ENCODE measurements around the gene PPP4R1. TPM values are rescaled to one million over a fixed set of nuclear protein-coding genes. Genes with fewer than 3 reads are reported as not detected.

The PPP4R1 gene
- total RNA-seq, 2 experiments from 2014 or later = 35.7 to 40.2 TPM

DNA sequence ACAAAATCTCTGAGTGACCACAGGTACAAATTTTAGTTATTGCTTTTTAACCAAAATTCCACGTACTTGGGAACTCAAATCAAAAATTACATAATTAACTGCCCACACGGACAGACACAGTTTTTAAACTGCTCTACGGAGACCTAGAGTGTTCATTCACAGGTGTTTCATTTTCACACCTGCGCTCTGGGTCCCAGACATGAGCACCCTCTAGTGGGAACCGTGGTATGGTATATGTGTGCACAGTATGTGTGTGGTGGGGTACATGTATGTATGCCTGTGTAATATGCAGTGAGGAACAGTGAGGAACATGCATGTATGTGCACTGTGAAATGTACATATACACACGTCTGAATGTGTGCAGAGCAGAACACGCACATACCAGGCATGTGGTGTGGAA, 65.0 kb downstream of the PPP4R1 start:
- no peaks in the 10 kb centered on the region for H3K27me3 ChIP-seq (ENCODE audit: control insufficient read depth in 1 of 2, insufficient read depth in 2 of 2, low read length in 2 of 2)
- ATAC-seq (ENCODE audit: poor library complexity) (no peak), DNase-seq (no peak)
- Mint-ChIP-seq H3K4me3 (no peak overlapping the region), H3K4me1 (ENCODE audit: low read depth) (no peaks in the 10 kb centered on the region), H3K27ac (no peak overlapping the region), H3K36me3 (ENCODE audit: low read depth) (peaks cover 83% of the 10 kb centered on the region), H3K27me3 (no peaks in the 10 kb centered on the region), H3K9me3 (no peaks in the 10 kb centered on the region)
- CTCF ChIA-PET = no interaction called here
- peaks cover 0 to 4% of the 10 kb centered on the region in 2 experiments for H3K9me3 ChIP-seq (ENCODE audit: control insufficient read depth in 1 of 2, insufficient read depth in 1 of 2, low read length in 2 of 2)
- intact Hi-C loops (cut with DNase I, micrococcal nuclease) = no loop called here
- peaks cover 76% of the 10 kb centered on the region for H3K36me3 ChIP-seq (ENCODE audit: insufficient read depth, low read length)
- no peak overlapping the region for H3K27ac ChIP-seq (ENCODE audit: low read depth in 1 of 2, low read length in 2 of 2)
- POLR2A ChIA-PET = no interaction called here
- TF ChIP-seq, protein P1, sequence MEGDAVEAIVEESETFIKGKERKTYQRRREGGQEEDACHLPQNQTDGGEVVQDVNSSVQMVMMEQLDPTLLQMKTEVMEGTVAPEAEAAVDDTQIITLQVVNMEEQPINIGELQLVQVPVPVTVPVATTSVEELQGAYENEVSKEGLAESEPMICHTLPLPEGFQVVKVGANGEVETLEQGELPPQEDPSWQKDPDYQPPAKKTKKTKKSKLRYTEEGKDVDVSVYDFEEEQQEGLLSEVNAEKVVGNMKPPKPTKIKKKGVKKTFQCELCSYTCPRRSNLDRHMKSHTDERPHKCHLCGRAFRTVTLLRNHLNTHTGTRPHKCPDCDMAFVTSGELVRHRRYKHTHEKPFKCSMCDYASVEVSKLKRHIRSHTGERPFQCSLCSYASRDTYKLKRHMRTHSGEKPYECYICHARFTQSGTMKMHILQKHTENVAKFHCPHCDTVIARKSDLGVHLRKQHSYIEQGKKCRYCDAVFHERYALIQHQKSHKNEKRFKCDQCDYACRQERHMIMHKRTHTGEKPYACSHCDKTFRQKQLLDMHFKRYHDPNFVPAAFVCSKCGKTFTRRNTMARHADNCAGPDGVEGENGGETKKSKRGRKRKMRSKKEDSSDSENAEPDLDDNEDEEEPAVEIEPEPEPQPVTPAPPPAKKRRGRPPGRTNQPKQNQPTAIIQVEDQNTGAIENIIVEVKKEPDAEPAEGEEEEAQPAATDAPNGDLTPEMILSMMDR (IDR thresholded peaks at IDR 0.05) = no peak
- no peaks in the 10 kb centered on the region for H3K4me1 ChIP-seq (ENCODE audit: insufficient read depth, low read length)
- H3K4me3 ChIP-seq (ENCODE audit: low read length) = no peak overlapping the region

DNA sequence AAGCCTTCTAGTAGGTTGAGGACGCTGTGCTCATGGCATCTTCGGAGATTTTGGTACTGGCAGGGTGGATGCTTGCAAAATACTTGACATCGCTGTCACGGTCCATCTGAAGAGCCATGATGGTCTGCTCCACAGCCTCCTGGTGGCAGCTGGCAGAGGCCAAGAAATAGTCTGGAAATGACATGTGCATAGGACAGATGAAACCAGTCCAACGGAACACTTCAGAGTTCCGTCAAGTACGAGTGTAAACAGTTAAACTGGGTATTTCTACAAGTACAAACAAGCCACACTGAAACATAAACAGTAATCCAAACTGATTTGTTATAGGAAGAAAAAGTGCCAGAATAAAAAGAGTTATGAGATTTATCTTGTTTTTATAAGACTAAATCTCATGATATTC, 66.6 kb downstream of the PPP4R1 start:
- POLR2A ChIA-PET = no interaction called here

DNA sequence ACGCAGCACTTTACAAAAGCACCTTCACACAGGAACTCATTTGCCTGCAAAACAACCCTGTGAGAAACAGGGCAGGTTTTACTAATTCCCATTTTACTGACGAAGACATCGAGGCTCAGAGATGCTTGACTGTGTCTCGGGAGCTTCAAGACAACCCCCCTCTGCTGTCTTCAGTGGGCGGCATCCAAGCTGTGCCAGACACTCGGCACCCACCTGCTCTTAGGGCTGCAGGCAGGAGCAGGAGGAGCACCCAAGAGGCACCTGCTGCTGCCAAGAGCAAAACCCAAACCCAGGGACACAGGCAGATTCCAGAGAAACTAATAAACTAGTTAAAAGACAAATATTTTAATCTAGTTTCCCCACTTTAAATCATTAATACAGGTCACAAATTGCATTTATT, 67.9 kb downstream of the PPP4R1 start:
- no peaks in the 10 kb centered on the region for H3K9me3 Mint-ChIP-seq
- no peak for DNase-seq
- ChIA-PET CTCF (no interaction called here), POLR2A (no interaction called here)
- TF ChIP-seq, protein P1 (IDR thresholded peaks at IDR 0.05) = no peak
- H3K4me1 ChIP-seq (ENCODE audit: insufficient read depth, low read length) = no peaks in the 10 kb centered on the region
- no peak overlapping the region for H3K4me3 Mint-ChIP-seq
- no peaks in the 10 kb centered on the region for H3K27me3 Mint-ChIP-seq
- H3K27me3 ChIP-seq (ENCODE audit: control insufficient read depth in 1 of 2, insufficient read depth in 2 of 2, low read length in 2 of 2) = no peaks in the 10 kb centered on the region
- H3K4me1 Mint-ChIP-seq (ENCODE audit: low read depth) = no peaks in the 10 kb centered on the region
- H3K27ac Mint-ChIP-seq = no peak overlapping the region
- peaks cover 52% of the 10 kb centered on the region for H3K36me3 ChIP-seq (ENCODE audit: insufficient read depth, low read length)
- H3K9me3 ChIP-seq (ENCODE audit: control insufficient read depth in 1 of 2, insufficient read depth in 1 of 2, low read length in 2 of 2) = peaks cover 0 to 3% of the 10 kb centered on the region in 2 experiments
- intact Hi-C loops (cut with DNase I, micrococcal nuclease) = no loop called here
- H3K4me3 ChIP-seq (ENCODE audit: low read length) = no peak overlapping the region
- H3K27ac ChIP-seq (ENCODE audit: low read depth in 1 of 2, low read length in 2 of 2) = no peak overlapping the region
- ATAC-seq (ENCODE audit: poor library complexity) = no peak
- H3K36me3 Mint-ChIP-seq (ENCODE audit: low read depth) = peaks cover 59% of the 10 kb centered on the region

More for the DNA sequence above, 66.6 kb downstream of the PPP4R1 start:
- H3K4me1 Mint-ChIP-seq (ENCODE audit: low read depth) = no peaks in the 10 kb centered on the region
- Histone ChIP-seq H3K27ac (ENCODE audit: low read depth in 1 of 2, low read length in 2 of 2) (no peak overlapping the region), H3K4me3 (ENCODE audit: low read length) (no peak overlapping the region), H3K9me3 (ENCODE audit: control insufficient read depth in 1 of 2, insufficient read depth in 1 of 2, low read length in 2 of 2) (peaks cover 0 to 2% of the 10 kb centered on the region in 2 experiments), H3K4me1 (ENCODE audit: insufficient read depth, low read length) (no peaks in the 10 kb centered on the region), H3K36me3 (ENCODE audit: insufficient read depth, low read length) (peaks cover 65% of the 10 kb centered on the region), H3K27me3 (ENCODE audit: control insufficient read depth in 1 of 2, insufficient read depth in 2 of 2, low read length in 2 of 2) (no peaks in the 10 kb centered on the region)
- CTCF ChIA-PET = no interaction called here
- peaks cover 67% of the 10 kb centered on the region for H3K36me3 Mint-ChIP-seq (ENCODE audit: low read depth)
- H3K27me3 Mint-ChIP-seq = no peaks in the 10 kb centered on the region
- H3K9me3 Mint-ChIP-seq = no peaks in the 10 kb centered on the region
- no peak overlapping the region for H3K4me3 Mint-ChIP-seq
- TF ChIP-seq, protein P1 (IDR thresholded peaks at IDR 0.05) = no peak
- intact Hi-C loops (cut with DNase I, micrococcal nuclease) = no loop called here
- DNase-seq (no peak), ATAC-seq (ENCODE audit: poor library complexity) (no peak)
- H3K27ac Mint-ChIP-seq = no peak overlapping the region
